Heart left ventricle (tissue), 13 donors: ENCODE results near the gene ALKBH7.

Experiments used
- POLR2A ChIP-seq, 2 donors: fragments of 450-650 bp; IDR thresholded peaks; one replicate each; pipeline ENCODE4 v1.6.1; 2017; ENCODE audit warnings: antibody characterized with exemption in 2 of 2, mild to moderate bottlenecking in 2 of 2, moderate library complexity in 2 of 2
- TF ChIP-seq, protein P1 (sequence below), 12 donors: fragments of 200-600 bp; sonication (generic) in 4 of 12; IDR thresholded peaks; one replicate each; pipeline versions ENCODE4 v1.5.0 to v1.8.0; 2018 to 2022; ENCODE audit warnings: antibody characterized with exemption in 12 of 12, mild to moderate bottlenecking in 5 of 12
- donor health status: ischemic (EF 13 %, LVEDD 7.1; RV severe dilation, severe dysfunction).
- donor health status: DM: no; HTN: yes; CAD: no.
- donor health status: DM: no; HTN: no; CAD: no.
- donor health status: ischemic (EF 25% LVEDD 6.9; RV normal size, moderate dysfunction).
- donor health status: ischemic (EF 25% LVEDD 5.7; RV mildly dilated, moderate dysfunction).
- donor health status: ischemic (EF 35%, LVEDD 5.7; RV mildly dilated, moderate dysfunction).
- donor health status: nonischemic (EF 11% LVEDD 7.7; RV severe dilation, severe dysfunction).
- donor health status: DM: yes; HTN: yes; CAD: no.
- donor health status: PGD.
- donor health status: ischemic (EF 29% LVEDD 5.4; RV normal size, mild dysfunction).
- donor health status: nonischemic (EF 23%, LVEDD 6.1; RV moderate dilation, normal function).

DNA sequence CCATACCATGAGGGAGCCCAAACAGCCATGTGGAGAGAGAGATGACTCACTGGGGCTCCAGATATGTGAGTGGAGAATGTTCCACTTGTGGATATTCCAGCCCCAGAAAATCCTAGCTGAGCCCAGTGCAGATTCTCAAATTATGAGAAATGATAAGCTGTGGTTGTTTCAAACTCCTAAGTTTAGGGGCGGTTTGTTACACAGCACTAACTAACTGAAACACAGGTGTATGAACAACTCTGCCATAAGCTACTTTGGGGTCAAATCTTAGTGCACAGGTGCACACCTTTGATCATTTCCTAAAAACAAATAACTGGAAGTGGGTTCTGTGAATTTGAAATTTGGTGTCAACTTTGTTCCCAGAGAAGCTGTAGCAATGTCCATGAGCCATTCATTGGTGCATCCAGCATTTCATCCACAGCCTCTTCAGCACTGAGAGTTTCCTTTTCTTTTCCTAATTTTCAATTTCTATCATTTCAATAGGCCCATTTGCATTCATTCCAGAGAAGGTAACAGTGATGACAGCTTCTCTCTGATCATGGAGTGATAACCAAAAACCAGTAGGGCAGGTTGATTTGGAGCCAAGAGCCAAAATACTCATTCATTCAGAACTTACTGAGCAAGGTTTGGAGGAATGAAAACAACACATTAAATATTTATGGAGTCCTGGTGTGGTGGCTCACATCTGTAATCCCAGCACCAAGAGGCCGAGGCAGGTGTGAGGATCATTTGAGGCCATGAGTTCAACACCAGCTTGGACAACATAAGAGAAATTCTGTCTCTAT, 20.0 kb upstream of the ALKBH7 start:
- TF ChIP-seq POLR2A (IDR thresholded peaks at IDR 0.05) = no peak
- TF ChIP-seq, protein P1, sequence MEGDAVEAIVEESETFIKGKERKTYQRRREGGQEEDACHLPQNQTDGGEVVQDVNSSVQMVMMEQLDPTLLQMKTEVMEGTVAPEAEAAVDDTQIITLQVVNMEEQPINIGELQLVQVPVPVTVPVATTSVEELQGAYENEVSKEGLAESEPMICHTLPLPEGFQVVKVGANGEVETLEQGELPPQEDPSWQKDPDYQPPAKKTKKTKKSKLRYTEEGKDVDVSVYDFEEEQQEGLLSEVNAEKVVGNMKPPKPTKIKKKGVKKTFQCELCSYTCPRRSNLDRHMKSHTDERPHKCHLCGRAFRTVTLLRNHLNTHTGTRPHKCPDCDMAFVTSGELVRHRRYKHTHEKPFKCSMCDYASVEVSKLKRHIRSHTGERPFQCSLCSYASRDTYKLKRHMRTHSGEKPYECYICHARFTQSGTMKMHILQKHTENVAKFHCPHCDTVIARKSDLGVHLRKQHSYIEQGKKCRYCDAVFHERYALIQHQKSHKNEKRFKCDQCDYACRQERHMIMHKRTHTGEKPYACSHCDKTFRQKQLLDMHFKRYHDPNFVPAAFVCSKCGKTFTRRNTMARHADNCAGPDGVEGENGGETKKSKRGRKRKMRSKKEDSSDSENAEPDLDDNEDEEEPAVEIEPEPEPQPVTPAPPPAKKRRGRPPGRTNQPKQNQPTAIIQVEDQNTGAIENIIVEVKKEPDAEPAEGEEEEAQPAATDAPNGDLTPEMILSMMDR (IDR thresholded peaks at IDR 0.05) = no peak
